HepG2 (cell line): ENCODE data around the gene MED22. TPM values are rescaled to one million over a fixed set of nuclear protein-coding genes. Genes with fewer than 3 reads are reported as not detected.

Experiments
- ATAC-seq: fragments of 200-7000 bp; cut with Tn5 transposase; 3 replicates; pipeline ENCODE4 v1.9.1; 2020; ENCODE audit warnings: mild to moderate bottlenecking, moderate library complexity
- BruUV-seq: library from RNA; stranded (reverse); fragments of 400-500 nt; replicated peaks from 2 replicates; lab custom pipeline; 2021; lab: Mats Ljungman, UMichigan
- CTCF ChIA-PET: fragments of 300-600 bp; formaldehyde crosslinking; extraction: SDS; loops from one replicate; lab custom pipeline; 2021; ENCODE audit warnings: low total read pairs, inconsistent platforms, low intra/inter-chr PET ratio; lab: Yijun Ruan, JAX
- POLR2A ChIA-PET: fragments of 350-600 bp; sonication (Branson Sonifier 250); formaldehyde crosslinking; loops from one replicate; lab custom pipeline; 2020; ENCODE audit warnings: antibody characterized with exemption, inconsistent platforms; lab: Yijun Ruan, JAX
- DNase-seq: peaks from one replicate; pipeline ENCODE4 v3.0.0-alpha.2; 2015; ENCODE audit warnings: low spot score
- FAIRE-seq: peaks from 3 replicates; lab custom pipeline; 2011; peaks lifted over from hg19 to GRCh38; lab: Jason Lieb, UNC
- H2AFZ ChIP-seq: one replicate; pipeline ENCODE4 v1.6.1; 2011; ENCODE audit warnings: low read length, inconsistent platforms
- H3K27ac ChIP-seq: fragments of 300-600 bp; 3 replicates; pipeline ENCODE4 v1.8.0; 2011; ENCODE audit warnings: mixed run types, mild to moderate bottlenecking, mixed read lengths, low read length, inconsistent platforms; ENCODE audit not compliant: insufficient read depth; ENCODE audit errors: extremely low read length
- H3K27me3 ChIP-seq, 2 experiments: fragments of 200-600 bp in 1 of 2; 2 replicates in 1 of 2; 3 replicates in 1 of 2; pipeline versions ENCODE4 v1.6.0 to v1.8.0; 2011; ENCODE audit warnings: low read length in 2 of 2, mild to moderate bottlenecking in 2 of 2, moderate library complexity in 2 of 2, inconsistent platforms in 1 of 2; ENCODE audit not compliant: insufficient read depth in 2 of 2, control insufficient read depth in 1 of 2
- H3K36me3 ChIP-seq, 2 experiments: fragments of 200-600 bp in 1 of 2; replicated peaks in 1 of 2; 2 replicates in 1 of 2; 3 replicates in 1 of 2; pipeline versions ENCODE4 v1.5.1 to v1.8.0; 2011; ENCODE audit warnings: low read length in 2 of 2, inconsistent platforms in 1 of 2; ENCODE audit not compliant: insufficient read depth in 2 of 2, control insufficient read depth in 1 of 2
- H3K4me1 ChIP-seq: 2 replicates; pipeline ENCODE4 v1.5.1; 2012; ENCODE audit warnings: low read length, inconsistent platforms; ENCODE audit not compliant: insufficient read depth
- H3K4me2 ChIP-seq: 2 replicates; pipeline ENCODE4 v1.6.0; 2011; ENCODE audit warnings: low read depth, low read length, inconsistent platforms
- H3K4me3 ChIP-seq, 3 experiments: fragments of 200-600 bp in 1 of 3; sonication (generic), shearing (Covaris generic) in 1 of 3; replicated peaks in 1 of 3; 2 replicates each; pipeline ENCODE4 v1.5.1; 2011 to 2016; ENCODE audit warnings: low read length in 3 of 3, inconsistent platforms in 2 of 3, low read depth in 2 of 3, mild to moderate bottlenecking in 2 of 3, control low read depth in 1 of 3, mixed read lengths in 1 of 3; ENCODE audit not compliant: insufficient read depth in 1 of 3
- H3K79me2 ChIP-seq: one replicate; pipeline ENCODE4 v1.6.1; 2011; ENCODE audit warnings: low read length, inconsistent platforms; ENCODE audit not compliant: insufficient read depth
- H3K9ac ChIP-seq: 2 replicates; pipeline ENCODE4 v1.6.0; 2011; ENCODE audit warnings: mild to moderate bottlenecking, low read depth, low read length, inconsistent platforms; ENCODE audit not compliant: insufficient read depth
- H3K9me3 ChIP-seq: 2 replicates; pipeline ENCODE4 v1.5.1; 2012; ENCODE audit warnings: mild to moderate bottlenecking, low read length
- H4K20me1 ChIP-seq: 2 replicates; pipeline ENCODE4 v1.6.0; 2011; ENCODE audit warnings: inconsistent platforms, mild to moderate bottlenecking, low read length, moderate library complexity; ENCODE audit not compliant: insufficient read depth
- GABPA ChIP-seq, 2 experiments: IDR thresholded peaks; 2 replicates each; pipeline ENCODE4 v1.6.1; 2011 to 2016; ENCODE audit warnings: low read depth in 2 of 2, low read length in 1 of 2, missing biosample characterization in 1 of 2, missing genetic modification characterization in 1 of 2
- KDM1A ChIP-seq: IDR thresholded peaks from 2 replicates; pipeline ENCODE4 v1.6.1; 2016; ENCODE audit warnings: missing compliant biosample characterization
- MTF2 ChIP-seq: sonication (generic); formaldehyde crosslinking; IDR thresholded peaks from 2 replicates; pipeline ENCODE4 v1.5.0; 2020; ENCODE audit warnings: missing genetic modification reagents, borderline replicate concordance
- PRMT3 ChIP-seq: sonication (generic); formaldehyde crosslinking; IDR thresholded peaks from 2 replicates; pipeline ENCODE4 v1.8.1; 2022; ENCODE audit warnings: low read depth, mild to moderate bottlenecking, moderate library complexity, missing genetic modification reagents, borderline replicate concordance
- SETDB1 ChIP-seq: sonication (generic); formaldehyde crosslinking; IDR thresholded peaks from 2 replicates; pipeline ENCODE4 v1.5.1; 2020; ENCODE audit warnings: missing genetic modification reagents, mild to moderate bottlenecking, borderline replicate concordance
- THYN1 ChIP-seq: sonication (generic); formaldehyde crosslinking; IDR thresholded peaks from 2 replicates; pipeline ENCODE4 v1.8.1; 2023; ENCODE audit warnings: low read depth, mild to moderate bottlenecking, moderate library complexity, missing genetic modification reagents, borderline replicate concordance
- ZKSCAN1 ChIP-seq: fragments of 150-350 bp; IDR thresholded peaks from 2 replicates; pipeline ENCODE4 v1.6.1; 2014; ENCODE audit warnings: low read length
- WGBS: methylation state at CpG from one replicate; pipeline ENCODE4 v1.1.6; 2017; ENCODE audit warnings: low lambda C conversion rate; 5-methylcytosine and 5-hydroxymethylcytosine counted together
- in situ Hi-C: cut with HindIII; loops from 2 replicates; pipeline ENCODE4 v1.10.0; 2017; ENCODE audit warnings: low pct_unique_long_range_greater_than_20kb; ENCODE audit not compliant: extremely low pct_ligation_motif_present
- intact Hi-C: fragments of 100-400 bp; cut with micrococcal nuclease; formaldehyde crosslinking; loops from one replicate; pipeline ENCODE4 v1.10.0; 2022; ENCODE audit not compliant: unreplicated experiment
- polyA plus RNA-seq, 8 experiments: library from polyadenylated mRNA; depleted of rRNA in 3 of 8; stranded (reverse) in 7 of 8; unstranded in 1 of 8; fragments of >200 nt; fragmentation: Illumina TruSeq in 4 of 8; extraction: Trizol in 4 of 8; gene quantifications; 2 replicates each; pipeline versions ENCODE4 v1.2.1 to v1.2.3, GENCODE V29; 2011 to 2016; ENCODE audit warnings: low read depth in 4 of 8, missing spikeins in 1 of 8, mixed read lengths in 1 of 8; ENCODE audit not compliant: insufficient read depth in 1 of 8
- total RNA-seq, 5 experiments: library from RNA; depleted of rRNA; stranded (reverse); fragments of >200 nt; fragmentation: Illumina TruSeq; extraction: Trizol; gene quantifications; 2 replicates each; pipeline ENCODE4 v1.2.3, GENCODE V29; 2016; ENCODE audit warnings: low read depth in 1 of 5
- TF ChIP-seq, protein P1 (sequence below): IDR thresholded peaks from 2 replicates; pipeline ENCODE4 v1.6.1; 2016
- TF ChIP-seq, protein P2 (sequence below): sonication (generic); formaldehyde crosslinking; IDR thresholded peaks from 2 replicates; pipeline ENCODE4 v1.5.0; 2020; ENCODE audit warnings: mild to moderate bottlenecking, low read depth, missing genetic modification reagents, borderline replicate concordance
- TF ChIP-seq, protein P3 (sequence below), 2 experiments: sonication (generic) in 1 of 2; formaldehyde crosslinking in 1 of 2; IDR thresholded peaks; 2 replicates each; pipeline versions ENCODE4 v1.4.0 to v1.6.1; 2018 to 2020; ENCODE audit warnings: missing genetic modification reagents in 2 of 2, borderline replicate concordance in 1 of 2, low read depth in 1 of 2, mild to moderate bottlenecking in 1 of 2, missing biosample characterization in 1 of 2
- TF ChIP-seq, protein P4 (sequence below): sonication (generic); formaldehyde crosslinking; IDR thresholded peaks from 2 replicates; pipeline ENCODE4 v1.4.0; 2020; ENCODE audit warnings: mild to moderate bottlenecking, missing genetic modification reagents

MED22 gene
- total and polyA plus RNA-seq, 2 of the 13 experiments (the other 11 are each of a cell fraction or from before 2014, with no cell fraction given), result 15.8 to 22.1 TPM

DNA sequence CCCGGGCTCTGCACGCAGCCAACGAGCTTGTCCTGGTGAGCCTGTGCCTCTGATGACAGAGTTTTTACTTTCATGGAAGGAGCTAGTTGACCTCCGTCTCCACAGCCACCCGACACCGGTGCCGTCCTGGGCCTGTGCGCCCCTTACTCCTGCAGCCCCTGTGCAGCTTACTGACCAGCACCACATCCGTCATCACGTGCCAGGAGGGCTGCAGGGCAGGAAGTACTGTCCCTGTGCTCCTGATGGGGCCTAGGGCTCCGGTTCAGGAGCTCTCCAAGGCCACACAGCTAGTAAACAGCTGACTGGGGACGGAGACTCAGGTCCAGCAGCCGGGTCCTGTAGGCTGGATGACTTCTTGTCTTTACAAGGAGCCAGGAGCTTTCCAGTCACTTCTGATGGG, 38.4 kb upstream of the MED22 start:
- Histone ChIP-seq H2AFZ (no peak overlapping the region), H3K27ac (peak overlapping the region; percentile 7), H3K4me3 (peak overlapping the region in 1 of 3 experiments; percentile 26; a peak in 1 of 6 replicates), H3K79me2 (no peaks in the 10 kb centered on the region), H3K9ac (no peak overlapping the region), H3K27me3 (no peaks in the 10 kb centered on the region), H3K4me2 (peak overlapping the region; percentile 62), H3K4me1 (peaks cover 75% of the 10 kb centered on the region), H3K9me3 (peaks cover 10% of the 10 kb centered on the region; the same call in 1 of the 2 replicates), H3K36me3 (no peaks in the 10 kb centered on the region), H4K20me1 (no peaks in the 10 kb centered on the region)
- POLR2A ChIA-PET, result interaction anchor here (0.8 to 3.7 kb wide), 7 partner anchors 8 to 73 kb away, joined by 3 to 18 read pairs (median 5); partner anchors contain the start of genes CACFD1, MED22, RPL7A and STKLD1
- CTCF ChIA-PET, result no interaction called here
- no TSS peak for BruUV-seq
- WGBS, result 4% methylated on average over 3 of the region's 13 CpGs
- peak; percentile 67 for ATAC-seq
- peak; percentile 43 for DNase-seq
- in situ Hi-C loops, result no loop called here
- intact Hi-C loops, result no loop called here
- no peak for FAIRE-seq
- TF ChIP-seq MTF2 (CRISPR knock-in tag) (no peak), GABPA (IDR thresholded peaks at IDR 0.05; ENCODE audit: low read depth, low read length) (no peak), GABPA (CRISPR knock-in tag; IDR thresholded peaks at IDR 0.05; ENCODE audit: low read depth) (peak; percentile 71), ZKSCAN1 (no peak), KDM1A (CRISPR knock-in tag) (no peak), SETDB1 (CRISPR knock-in tag) (no peak), PRMT3 (CRISPR knock-in tag) (no peak), THYN1 (no peak)
- TF ChIP-seq, protein P1, sequence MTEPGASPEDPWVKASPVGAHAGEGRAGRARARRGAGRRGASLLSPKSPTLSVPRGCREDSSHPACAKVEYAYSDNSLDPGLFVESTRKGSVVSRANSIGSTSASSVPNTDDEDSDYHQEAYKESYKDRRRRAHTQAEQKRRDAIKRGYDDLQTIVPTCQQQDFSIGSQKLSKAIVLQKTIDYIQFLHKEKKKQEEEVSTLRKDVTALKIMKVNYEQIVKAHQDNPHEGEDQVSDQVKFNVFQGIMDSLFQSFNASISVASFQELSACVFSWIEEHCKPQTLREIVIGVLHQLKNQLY, result peak; percentile 85
- TF ChIP-seq, protein P2, sequence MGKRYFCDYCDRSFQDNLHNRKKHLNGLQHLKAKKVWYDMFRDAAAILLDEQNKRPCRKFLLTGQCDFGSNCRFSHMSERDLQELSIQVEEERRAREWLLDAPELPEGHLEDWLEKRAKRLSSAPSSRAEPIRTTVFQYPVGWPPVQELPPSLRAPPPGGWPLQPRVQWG, result no peak
- TF ChIP-seq, protein P3, sequence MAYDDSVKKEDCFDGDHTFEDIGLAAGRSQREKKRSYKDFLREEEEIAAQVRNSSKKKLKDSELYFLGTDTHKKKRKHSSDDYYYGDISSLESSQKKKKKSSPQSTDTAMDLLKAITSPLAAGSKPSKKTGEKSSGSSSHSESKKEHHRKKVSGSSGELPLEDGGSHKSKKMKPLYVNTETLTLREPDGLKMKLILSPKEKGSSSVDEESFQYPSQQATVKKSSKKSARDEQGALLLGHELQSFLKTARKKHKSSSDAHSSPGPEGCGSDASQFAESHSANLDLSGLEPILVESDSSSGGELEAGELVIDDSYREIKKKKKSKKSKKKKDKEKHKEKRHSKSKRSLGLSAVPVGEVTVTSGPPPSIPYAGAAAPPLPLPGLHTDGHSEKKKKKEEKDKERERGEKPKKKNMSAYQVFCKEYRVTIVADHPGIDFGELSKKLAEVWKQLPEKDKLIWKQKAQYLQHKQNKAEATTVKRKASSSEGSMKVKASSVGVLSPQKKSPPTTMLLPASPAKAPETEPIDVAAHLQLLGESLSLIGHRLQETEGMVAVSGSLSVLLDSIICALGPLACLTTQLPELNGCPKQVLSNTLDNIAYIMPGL (CRISPR knock-in tag; IDR thresholded peaks at IDR 0.05; ENCODE audit: borderline replicate concordance in 1 of 2, low read depth in 1 of 2), result no peak
- TF ChIP-seq, protein P4, sequence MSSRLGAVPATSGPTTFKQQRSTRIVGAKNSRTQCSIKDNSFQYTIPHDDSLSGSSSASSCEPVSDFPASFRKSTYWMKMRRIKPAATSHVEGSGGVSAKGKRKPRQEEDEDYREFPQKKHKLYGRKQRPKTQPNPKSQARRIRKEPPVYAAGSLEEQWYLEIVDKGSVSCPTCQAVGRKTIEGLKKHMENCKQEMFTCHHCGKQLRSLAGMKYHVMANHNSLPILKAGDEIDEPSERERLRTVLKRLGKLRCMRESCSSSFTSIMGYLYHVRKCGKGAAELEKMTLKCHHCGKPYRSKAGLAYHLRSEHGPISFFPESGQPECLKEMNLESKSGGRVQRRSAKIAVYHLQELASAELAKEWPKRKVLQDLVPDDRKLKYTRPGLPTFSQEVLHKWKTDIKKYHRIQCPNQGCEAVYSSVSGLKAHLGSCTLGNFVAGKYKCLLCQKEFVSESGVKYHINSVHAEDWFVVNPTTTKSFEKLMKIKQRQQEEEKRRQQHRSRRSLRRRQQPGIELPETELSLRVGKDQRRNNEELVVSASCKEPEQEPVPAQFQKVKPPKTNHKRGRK (CRISPR knock-in tag), result no peak
